DOHH2 (cell line): ENCODE measurements around the gene RSPO1.

Source experiments
- H3F3A ChIP-seq: fragments of 200-600 bp; sonication (generic), shearing (Covaris generic); 2 replicates; pipeline ENCODE4 v1.6.0; 2016; ENCODE audit warnings: antibody characterized with exemption, mild to moderate bottlenecking; ENCODE audit not compliant: control insufficient read depth, insufficient read depth
- H3K27ac ChIP-seq: fragments of 200-600 bp; sonication (generic); 2 replicates; pipeline ENCODE4 v1.5.1; 2014; ENCODE audit warnings: low read depth, mild to moderate bottlenecking, low read length, moderate library complexity
- H3K27me3 ChIP-seq: fragments of 200-600 bp; sonication (generic); 2 replicates; pipeline ENCODE4 v1.6.1; 2014; ENCODE audit warnings: mild to moderate bottlenecking, low read length, mixed read lengths; ENCODE audit not compliant: control insufficient read depth
- H3K36me3 ChIP-seq: fragments of 200-600 bp; sonication (generic); 2 replicates; pipeline ENCODE4 v1.6.1; 2014; ENCODE audit warnings: mild to moderate bottlenecking, low read length, moderate library complexity, mixed read lengths; ENCODE audit not compliant: control insufficient read depth
- H3K4me1 ChIP-seq: fragments of 200-600 bp; sonication (generic); 2 replicates; pipeline ENCODE4 v1.6.1; 2014; ENCODE audit warnings: mild to moderate bottlenecking, low read length, mixed read lengths; ENCODE audit not compliant: control insufficient read depth
- H3K4me2 ChIP-seq: fragments of 200-600 bp; sonication (generic); 2 replicates; pipeline ENCODE4 v1.6.0; 2014; ENCODE audit warnings: mild to moderate bottlenecking, low read length, moderate library complexity
- H3K4me3 ChIP-seq: fragments of 200-600 bp; sonication (generic); 2 replicates; pipeline ENCODE4 v1.5.1; 2014; ENCODE audit warnings: mild to moderate bottlenecking, low read length, mixed read lengths
- H3K79me2 ChIP-seq: fragments of 200-600 bp; sonication (generic); 2 replicates; pipeline ENCODE4 v1.6.1; 2014; ENCODE audit warnings: mild to moderate bottlenecking, low read length, mixed read lengths; ENCODE audit not compliant: control insufficient read depth
- H3K9me2 ChIP-seq: fragments of 200-600 bp; sonication (generic); replicated peaks from 2 replicates; pipeline ENCODE4 v1.6.1; 2014; ENCODE audit warnings: mild to moderate bottlenecking, low read length, mixed read lengths; ENCODE audit not compliant: control insufficient read depth
- H3K9me3 ChIP-seq: fragments of 200-600 bp; sonication (generic); 2 replicates; pipeline ENCODE4 v1.6.1; 2014; ENCODE audit warnings: antibody characterized with exemption, low read length, mixed read lengths; ENCODE audit not compliant: control insufficient read depth, insufficient read depth
- H4K20me1 ChIP-seq: fragments of 200-600 bp; sonication (generic); 2 replicates; pipeline ENCODE4 v1.6.0; 2014; ENCODE audit warnings: low read depth, mild to moderate bottlenecking, antibody characterized with exemption, low read length, moderate library complexity; ENCODE audit not compliant: control insufficient read depth, insufficient read depth
- EZH2phosphoT487 ChIP-seq: fragments of 200-600 bp; sonication (generic); IDR thresholded peaks from 2 replicates; pipeline ENCODE4 v1.6.1; 2017; ENCODE audit warnings: borderline replicate concordance, mild to moderate bottlenecking, antibody characterized with exemption, low read length, moderate library complexity, mixed read lengths
- TF ChIP-seq, protein P1 (sequence below): fragments of 200-600 bp; sonication (generic); IDR thresholded peaks from one replicate; pipeline ENCODE4 v1.5.1; 2014; ENCODE audit warnings: antibody characterized with exemption, mild to moderate bottlenecking, low read depth, low read length; ENCODE audit not compliant: poor library complexity, severe bottlenecking

Gene RSPO1

DNA sequence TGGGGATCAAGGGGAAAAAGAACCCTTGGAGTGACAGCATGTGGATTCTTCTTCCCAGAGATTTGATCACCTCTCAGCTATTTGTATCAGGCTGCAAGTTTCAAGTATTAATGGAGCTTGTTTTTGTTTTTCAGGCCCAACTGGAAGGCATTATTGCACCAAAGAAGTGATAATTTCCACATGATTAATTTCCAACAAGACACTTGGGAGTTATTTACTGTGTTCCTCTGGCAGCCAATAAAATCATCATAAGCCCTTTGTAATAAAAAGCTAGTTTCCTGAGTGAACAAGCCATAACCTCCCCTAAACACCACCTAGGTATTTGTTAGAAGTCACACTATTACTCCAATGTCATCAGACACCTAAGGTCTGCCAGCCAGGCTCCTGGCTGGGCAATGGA is 69.8 kb downstream of the RSPO1 start:
- Histone ChIP-seq H3K36me3 (peaks cover 65% of the 10 kb centered on the region), H3K4me3 (no peak overlapping the region), H3K27ac (no peak overlapping the region), H3K9me3 (no peaks in the 10 kb centered on the region), H3F3A (peaks cover 5% of the 10 kb centered on the region), H3K9me2 (no peaks in the 10 kb centered on the region), H3K4me2 (no peak overlapping the region), H4K20me1 (0 out of 2 replicates have a peak, but pooled peaks cover 3% of the 10 kb centered on the region), H3K27me3 (no peaks in the 10 kb centered on the region), H3K79me2 (no peaks in the 10 kb centered on the region), H3K4me1 (no peaks in the 10 kb centered on the region)
- TF ChIP-seq, protein P1, sequence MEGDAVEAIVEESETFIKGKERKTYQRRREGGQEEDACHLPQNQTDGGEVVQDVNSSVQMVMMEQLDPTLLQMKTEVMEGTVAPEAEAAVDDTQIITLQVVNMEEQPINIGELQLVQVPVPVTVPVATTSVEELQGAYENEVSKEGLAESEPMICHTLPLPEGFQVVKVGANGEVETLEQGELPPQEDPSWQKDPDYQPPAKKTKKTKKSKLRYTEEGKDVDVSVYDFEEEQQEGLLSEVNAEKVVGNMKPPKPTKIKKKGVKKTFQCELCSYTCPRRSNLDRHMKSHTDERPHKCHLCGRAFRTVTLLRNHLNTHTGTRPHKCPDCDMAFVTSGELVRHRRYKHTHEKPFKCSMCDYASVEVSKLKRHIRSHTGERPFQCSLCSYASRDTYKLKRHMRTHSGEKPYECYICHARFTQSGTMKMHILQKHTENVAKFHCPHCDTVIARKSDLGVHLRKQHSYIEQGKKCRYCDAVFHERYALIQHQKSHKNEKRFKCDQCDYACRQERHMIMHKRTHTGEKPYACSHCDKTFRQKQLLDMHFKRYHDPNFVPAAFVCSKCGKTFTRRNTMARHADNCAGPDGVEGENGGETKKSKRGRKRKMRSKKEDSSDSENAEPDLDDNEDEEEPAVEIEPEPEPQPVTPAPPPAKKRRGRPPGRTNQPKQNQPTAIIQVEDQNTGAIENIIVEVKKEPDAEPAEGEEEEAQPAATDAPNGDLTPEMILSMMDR = no peak
- no peak for TF ChIP-seq EZH2phosphoT487

DNA sequence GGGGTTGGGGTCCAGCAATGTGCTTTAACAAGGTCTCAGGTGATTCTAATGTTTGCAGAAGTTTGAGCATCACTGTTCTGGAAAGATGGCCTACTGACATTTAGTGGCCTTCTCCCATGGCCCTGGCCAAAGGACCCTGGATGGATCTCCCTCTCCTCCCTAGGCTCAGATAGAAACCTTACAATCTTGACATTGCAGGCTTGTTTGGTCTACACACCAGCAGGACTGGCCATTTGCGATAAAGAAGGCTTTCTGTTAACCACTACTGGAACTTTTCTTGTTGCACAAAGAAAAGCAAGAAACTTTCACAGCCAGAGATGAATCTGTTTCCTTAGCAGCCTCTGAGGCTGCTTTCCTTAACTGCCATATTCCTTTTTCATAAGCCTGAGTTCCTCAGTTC is 71.7 kb downstream of the RSPO1 start:
- no peak for TF ChIP-seq EZH2phosphoT487
- TF ChIP-seq, protein P1 = no peak

More for the DNA sequence above, 71.7 kb downstream of the RSPO1 start:
- Histone ChIP-seq H3K4me1 (no peaks in the 10 kb centered on the region), H3K79me2 (no peaks in the 10 kb centered on the region), H3K4me3 (no peak overlapping the region), H3K9me2 (no peaks in the 10 kb centered on the region), H4K20me1 (no peaks in the 10 kb centered on the region), H3K36me3 (peaks cover 46% of the 10 kb centered on the region), H3F3A (peaks cover 5% of the 10 kb centered on the region), H3K27me3 (no peaks in the 10 kb centered on the region), H3K27ac (no peak overlapping the region), H3K4me2 (no peak overlapping the region), H3K9me3 (no peaks in the 10 kb centered on the region)
